ENCODE data around the gene CCDC85B.

The CCDC85B gene

GRCh38 chr11:65912845-65913244, 22.4 kb downstream of the CCDC85B start:
- peak in 1 of 2 donors; percentile 33 for ATAC-seq (replicated peaks)
- no peak for DNase-seq

DNA sequence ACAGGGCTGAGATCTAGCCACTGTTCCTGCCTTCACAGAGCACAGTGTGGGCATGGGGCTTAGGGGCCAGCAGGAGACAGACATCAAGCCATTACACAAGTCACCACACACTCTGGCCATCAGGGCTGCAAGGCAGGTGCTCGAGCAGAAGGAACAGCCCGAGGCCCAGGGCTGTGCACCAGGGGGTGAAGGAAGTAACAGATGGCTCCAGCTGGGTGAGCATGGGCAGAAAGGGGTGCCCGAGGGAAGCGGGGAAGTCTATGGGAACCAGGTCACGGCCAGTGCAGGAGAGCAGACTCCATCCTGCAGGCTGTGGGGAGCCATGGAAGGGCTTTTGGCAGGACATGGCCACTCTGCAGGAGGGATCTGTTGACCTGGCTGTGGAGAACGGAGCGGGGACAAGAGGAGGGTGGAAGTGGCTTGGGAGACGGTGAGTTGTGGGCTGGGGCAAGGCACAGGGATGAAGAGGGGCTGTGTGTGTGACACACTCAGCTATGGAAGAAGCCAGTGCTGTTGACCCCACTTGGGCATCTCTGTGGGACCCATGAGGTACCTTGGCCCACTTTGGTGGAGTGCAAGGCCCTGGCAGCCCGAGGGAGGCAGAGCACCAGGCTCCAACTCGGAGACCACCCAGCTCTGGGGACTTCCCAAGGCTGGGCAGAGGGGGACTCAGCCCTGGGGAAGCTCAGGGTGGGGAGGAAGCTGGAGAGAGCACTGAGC, 24.8 kb downstream of the CCDC85B start:
- peaks cover 48 to 60% of the 10 kb centered on the region in 2 donors for H3K4me1 Mint-ChIP-seq
- H3K4me3 Mint-ChIP-seq = peak overlapping the region; percentile 46 to 49
- H3K9me3 Mint-ChIP-seq = no peaks in the 10 kb centered on the region
- peaks cover 10 to 17% of the 10 kb centered on the region in 2 donors for H3K36me3 Mint-ChIP-seq
- ATAC-seq (replicated peaks) (no peak), DNase-seq (no peak)
- peak overlapping the region; percentile 76 for H3K27ac Mint-ChIP-seq
- peaks cover 4 to 10% of the 10 kb centered on the region in 2 donors for H3K27me3 Mint-ChIP-seq

More at GRCh38 chr11:65912845-65913244, 22.4 kb downstream of the CCDC85B start:
- H3K27me3 Mint-ChIP-seq = peaks cover 4 to 14% of the 10 kb centered on the region in 2 donors
- no peak overlapping the region for H3K27ac Mint-ChIP-seq
- peaks cover 43 to 53% of the 10 kb centered on the region in 2 donors for H3K4me1 Mint-ChIP-seq
- H3K9me3 Mint-ChIP-seq = no peaks in the 10 kb centered on the region
- H3K4me3 Mint-ChIP-seq = peak overlapping the region in 1 of 2 donors; percentile 11
- peaks cover 7 to 9% of the 10 kb centered on the region in 2 donors for H3K36me3 Mint-ChIP-seq

GRCh38 chr11:65915821-65916251, 25.4 kb downstream of the CCDC85B start:
- no peak for DNase-seq
- ATAC-seq (replicated peaks) = no peak
- Mint-ChIP-seq H3K9me3 (no peaks in the 10 kb centered on the region), H3K4me3 (peak overlapping the region in 1 of 2 donors; percentile 46), H3K4me1 (peaks cover 49 to 65% of the 10 kb centered on the region in 2 donors), H3K27me3 (peaks cover 4 to 10% of the 10 kb centered on the region in 2 donors), H3K36me3 (peaks cover 11 to 17% of the 10 kb centered on the region in 2 donors), H3K27ac (no peak overlapping the region)

DNA sequence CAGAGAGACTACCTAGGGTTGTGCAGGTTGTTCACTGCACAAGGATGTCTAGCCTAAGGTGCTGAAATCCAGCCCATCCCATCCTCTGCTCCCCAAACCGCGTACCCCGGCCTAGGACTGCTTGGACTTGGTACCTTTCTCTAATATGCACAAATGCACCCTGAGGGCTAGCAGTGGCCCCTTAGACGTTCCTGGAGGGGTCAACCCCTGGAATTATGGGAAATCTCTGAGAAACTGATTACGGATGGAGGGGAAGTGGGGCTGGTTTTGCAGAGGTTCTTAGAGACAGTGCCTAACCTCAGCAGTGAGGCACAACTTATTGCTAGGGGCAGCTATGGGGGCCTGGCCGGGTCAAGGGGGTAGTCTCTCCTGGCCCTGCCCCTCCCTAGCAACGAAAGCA, 25.9 kb downstream of the CCDC85B start:
- no peak for ATAC-seq (replicated peaks)
- H3K9me3 Mint-ChIP-seq = no peaks in the 10 kb centered on the region
- no peak for DNase-seq
- H3K27ac Mint-ChIP-seq = no peak overlapping the region
- peaks cover 49 to 66% of the 10 kb centered on the region in 2 donors for H3K4me1 Mint-ChIP-seq
- peak overlapping the region; percentile 73 to 78 for H3K4me3 Mint-ChIP-seq
- H3K27me3 Mint-ChIP-seq = peaks cover 4 to 5% of the 10 kb centered on the region in 2 donors
- peaks cover 11 to 17% of the 10 kb centered on the region in 2 donors for H3K36me3 Mint-ChIP-seq

DNA sequence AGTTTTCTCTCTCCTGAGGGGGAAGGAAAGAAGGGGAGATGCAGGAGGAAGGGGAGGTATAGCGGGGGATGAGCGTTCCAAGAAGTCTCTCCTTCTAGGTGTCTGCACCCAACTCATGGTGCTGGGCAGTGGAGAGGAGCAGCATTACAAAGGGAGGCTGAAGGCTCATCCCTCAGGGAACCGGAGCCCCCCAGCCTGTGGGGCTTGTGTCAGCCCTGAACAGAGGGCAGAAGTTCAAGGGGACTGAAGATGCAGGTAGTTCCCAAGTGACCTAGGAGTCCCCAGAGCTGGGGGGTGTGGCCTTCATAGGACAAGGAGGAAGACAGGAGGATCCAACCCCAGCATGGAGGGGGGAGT, 26.6 kb downstream of the CCDC85B start:
- ATAC-seq (replicated peaks) (no peak), DNase-seq (no peak)
- H3K9me3 Mint-ChIP-seq = no peaks in the 10 kb centered on the region
- peaks cover 16 to 22% of the 10 kb centered on the region in 2 donors for H3K36me3 Mint-ChIP-seq
- no peaks in the 10 kb centered on the region for H3K27me3 Mint-ChIP-seq
- H3K4me3 Mint-ChIP-seq = peak overlapping the region; percentile 73 to 78
- H3K4me1 Mint-ChIP-seq = peaks cover 44 to 66% of the 10 kb centered on the region in 2 donors
- H3K27ac Mint-ChIP-seq = peak overlapping the region; percentile 34

DNA sequence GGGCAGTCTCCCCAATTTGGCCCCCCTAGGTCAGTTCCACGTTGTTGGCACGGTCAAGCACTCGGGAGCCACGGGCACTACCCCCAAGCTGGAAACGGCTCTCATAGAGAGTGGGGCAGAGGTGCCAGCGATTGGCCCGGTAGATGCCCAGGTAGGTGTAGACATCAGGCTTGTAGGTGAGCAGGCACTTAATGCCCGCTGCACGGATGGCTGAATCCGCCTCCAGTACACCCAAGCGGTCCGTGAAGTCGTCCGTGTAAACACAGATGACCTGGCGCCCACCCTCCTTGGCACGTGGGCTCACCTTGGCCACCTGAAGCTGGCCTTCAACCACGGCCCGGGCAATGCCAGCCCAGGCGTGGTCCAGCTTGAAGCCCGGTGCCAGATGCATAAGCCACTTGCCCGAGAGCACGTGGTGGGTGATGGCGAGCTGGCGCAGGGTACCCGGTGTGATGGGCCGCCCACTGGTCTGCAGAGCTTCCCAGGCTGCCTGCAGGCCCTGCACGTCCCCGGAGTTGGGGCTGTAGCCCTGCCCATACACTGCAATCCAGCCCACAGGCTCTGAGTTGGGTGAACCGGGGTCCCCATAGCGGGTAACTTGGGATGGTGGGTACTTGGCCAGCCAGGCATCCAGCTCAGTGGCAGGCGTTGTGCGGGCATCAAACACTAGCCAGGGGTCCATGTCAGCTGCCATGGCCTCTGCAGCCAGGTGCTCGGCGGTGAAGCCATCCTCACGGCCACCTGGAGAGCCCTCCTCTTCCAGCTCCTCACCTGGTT, 27.1 kb downstream of the CCDC85B start:
- no peaks in the 10 kb centered on the region for H3K9me3 Mint-ChIP-seq
- peaks cover 44 to 66% of the 10 kb centered on the region in 2 donors for H3K4me1 Mint-ChIP-seq
- H3K27ac Mint-ChIP-seq = peak overlapping the region; percentile 93
- peaks cover 22 to 28% of the 10 kb centered on the region in 2 donors for H3K36me3 Mint-ChIP-seq
- peak overlapping the region; percentile 95 to 98 for H3K4me3 Mint-ChIP-seq
- H3K27me3 Mint-ChIP-seq = no peaks in the 10 kb centered on the region
- no peak for DNase-seq
- ATAC-seq (replicated peaks) = no peak

DNA sequence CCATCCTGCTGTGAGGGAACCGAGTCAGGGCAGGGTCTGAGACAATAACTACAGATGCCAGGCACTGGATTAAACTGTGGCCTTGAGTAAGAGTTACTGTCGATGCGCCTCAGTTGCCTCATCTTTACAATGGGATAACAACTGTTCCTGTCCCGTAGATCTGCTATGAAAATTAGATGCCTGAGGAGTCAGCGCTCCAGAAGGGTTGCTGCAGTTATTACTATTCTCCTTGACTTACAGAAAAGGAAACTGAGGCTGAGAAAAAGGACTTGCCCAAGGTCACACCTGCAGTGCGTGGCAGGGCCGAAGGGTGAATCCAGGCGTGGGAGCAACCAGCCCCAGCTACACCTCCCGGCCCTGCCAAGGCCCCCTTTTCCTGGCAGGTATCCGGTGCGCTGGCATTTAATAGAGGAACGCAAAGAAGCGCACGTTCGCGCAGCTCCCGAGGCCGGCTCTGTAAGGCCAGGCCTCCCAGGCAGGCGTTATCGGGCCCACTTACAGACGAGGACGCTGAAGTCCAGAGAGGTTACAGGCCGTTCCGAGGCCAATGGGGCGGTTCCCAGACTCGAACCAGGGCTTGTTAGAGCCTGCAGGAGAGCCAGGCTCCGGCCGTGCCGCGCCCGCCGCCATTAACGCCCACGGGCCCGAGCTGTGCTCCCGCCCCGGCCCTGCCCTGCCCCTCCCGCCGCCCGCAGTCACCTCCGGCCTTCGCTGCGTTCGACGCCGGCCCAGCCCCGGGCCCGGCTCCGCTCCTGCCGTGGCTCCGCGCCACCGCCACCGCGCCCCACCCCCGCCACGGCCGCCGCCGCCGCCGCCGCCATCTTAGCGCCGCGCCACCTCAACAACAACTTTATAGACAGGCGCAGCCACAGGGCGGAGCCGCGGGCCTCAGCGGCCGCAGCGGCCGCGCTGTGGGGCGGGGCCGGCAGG, 28.0 kb downstream of the CCDC85B start, which contains the start of gene C11orf68:
C11orf68 (minus strand) TSS at position 852 of the 930 bp plus-strand sequence; CDS start at position 821, 31 bp downstream.
- DNase-seq (no peak), ATAC-seq (replicated peaks) (peak; percentile 71 to 76)
- peak within 1 kb of the TSS; percentile 93 for H3K27ac Mint-ChIP-seq
- no peaks in the 10 kb centered on the region for H3K9me3 Mint-ChIP-seq
- peak within 1 kb of the TSS; percentile 95 to 98 for H3K4me3 Mint-ChIP-seq
- peaks cover 41 to 59% of the 10 kb centered on the region in 2 donors for H3K4me1 Mint-ChIP-seq
- peaks cover 27 to 32% of the 10 kb centered on the region in 2 donors for H3K36me3 Mint-ChIP-seq
- H3K27me3 Mint-ChIP-seq = no peaks in the 10 kb centered on the region

- Mint-ChIP-seq H3K9me3 (no peaks in the 10 kb centered on the region), H3K4me3 (peak within 1 kb of the TSS; percentile 95 to 98), H3K36me3 (peaks cover 28 to 33% of the 10 kb centered on the region in 2 donors), H3K27me3 (no peaks in the 10 kb centered on the region), H3K4me1 (peaks cover 41 to 59% of the 10 kb centered on the region in 2 donors), H3K27ac (peak within 1 kb of the TSS; percentile 93)
- ATAC-seq (replicated peaks) (peak; percentile 93), DNase-seq (peak; percentile 96)
Observed at GRCh38 chr11:65919141-65919572, 28.7 kb downstream of the CCDC85B start, which contains the start of gene DRAP1. Gene DRAP1, plus strand, starts transcription at chr11:65919426. Its CDS starts 76 bp downstream, at chr11:65919502.

- H3K36me3 Mint-ChIP-seq = peaks cover 30 to 35% of the 10 kb centered on the region in 2 donors
- no peaks in the 10 kb centered on the region for H3K27me3 Mint-ChIP-seq
- ATAC-seq (replicated peaks) (peak; percentile 48 to 51), DNase-seq (no peak)
- H3K27ac Mint-ChIP-seq = peak overlapping the region; percentile 93
- H3K4me3 Mint-ChIP-seq = peak overlapping the region; percentile 95 to 98
- H3K4me1 Mint-ChIP-seq = peaks cover 36 to 54% of the 10 kb centered on the region in 2 donors
- H3K9me3 Mint-ChIP-seq = no peaks in the 10 kb centered on the region
Observed at GRCh38 chr11:65919573-65920371, 29.3 kb downstream of the CCDC85B start.

DNA sequence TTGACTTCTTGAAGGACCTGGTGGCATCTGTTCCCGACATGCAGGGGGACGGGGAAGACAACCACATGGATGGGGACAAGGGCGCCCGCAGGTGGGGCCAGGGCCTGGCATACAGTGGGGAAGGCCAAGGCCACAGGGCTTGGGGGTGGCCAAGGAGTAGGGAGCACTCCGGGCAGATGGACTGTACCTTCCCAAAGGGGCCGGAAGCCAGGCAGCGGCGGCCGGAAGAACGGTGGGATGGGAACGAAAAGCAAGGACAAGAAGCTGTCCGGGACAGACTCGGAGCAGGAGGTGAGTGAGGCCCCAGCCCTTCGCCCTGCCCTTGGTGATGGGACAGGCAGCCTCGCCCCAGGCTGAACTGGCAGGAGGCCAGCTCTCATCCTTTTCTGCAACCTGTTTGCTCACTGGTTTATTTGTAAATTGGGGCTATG, 29.9 kb downstream of the CCDC85B start:
- Mint-ChIP-seq H3K36me3 (peaks cover 30 to 36% of the 10 kb centered on the region in 2 donors), H3K9me3 (no peaks in the 10 kb centered on the region), H3K27ac (peak overlapping the region; percentile 93), H3K27me3 (no peaks in the 10 kb centered on the region), H3K4me3 (peak overlapping the region; percentile 95 to 98), H3K4me1 (peaks cover 30 to 47% of the 10 kb centered on the region in 2 donors)
- ATAC-seq (replicated peaks) = no peak
- DNase-seq = no peak

DNA sequence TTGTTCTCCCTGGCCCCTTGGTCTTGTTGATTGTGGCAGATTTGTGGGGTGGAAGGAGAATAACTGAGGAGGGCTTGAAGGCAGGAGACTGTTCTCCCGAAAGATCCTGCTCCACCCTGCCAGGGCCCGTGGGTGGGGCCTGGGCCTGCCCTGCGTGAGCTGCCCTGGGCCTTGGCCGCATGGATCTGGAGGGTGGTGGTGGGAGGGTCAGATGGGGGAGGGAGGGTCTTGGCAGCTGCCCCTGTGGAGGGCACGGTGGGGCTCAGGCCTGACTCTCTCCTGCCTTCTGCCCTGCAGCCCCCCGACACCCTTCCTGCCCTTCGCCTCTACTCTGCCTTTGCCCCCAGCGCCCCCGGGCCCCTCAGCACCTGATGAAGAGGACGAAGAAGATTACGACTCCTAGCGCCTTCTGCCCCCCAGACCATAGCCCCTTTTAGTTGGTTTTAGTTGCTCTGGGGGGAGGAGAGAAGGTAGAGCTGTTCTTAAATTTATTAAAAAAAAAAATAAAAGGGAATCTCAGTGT, 30.6 kb downstream of the CCDC85B start:
- Mint-ChIP-seq H3K9me3 (no peaks in the 10 kb centered on the region), H3K4me1 (peaks cover 23 to 40% of the 10 kb centered on the region in 2 donors), H3K4me3 (peak overlapping the region in 1 of 2 donors; percentile 62), H3K27ac (no peak overlapping the region), H3K36me3 (peaks cover 30 to 36% of the 10 kb centered on the region in 2 donors), H3K27me3 (no peaks in the 10 kb centered on the region)
- no peak for ATAC-seq (replicated peaks)
- no peak for DNase-seq

DNA sequence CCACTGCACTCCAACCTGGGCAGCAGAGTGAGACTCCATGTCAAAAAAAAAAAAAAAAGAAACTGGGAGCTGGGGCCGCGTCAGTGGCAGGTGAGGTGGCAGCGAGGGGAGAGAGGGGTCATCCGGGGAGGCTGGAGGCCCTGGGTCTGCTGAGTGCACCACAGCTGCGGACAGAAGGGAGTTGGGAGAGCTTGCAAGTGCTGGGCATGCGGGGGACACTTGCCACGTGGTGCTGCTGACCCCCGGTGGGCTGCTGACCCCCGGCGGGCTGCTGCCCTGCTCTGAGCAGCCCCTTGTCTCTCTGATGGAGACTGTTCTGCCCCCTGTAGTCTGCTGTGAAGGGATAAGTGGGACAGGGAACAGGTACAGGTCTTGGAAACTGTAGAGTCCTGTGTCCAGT, 31.4 kb downstream of the CCDC85B start:
- peaks cover 26 to 34% of the 10 kb centered on the region in 2 donors for H3K36me3 Mint-ChIP-seq
- H3K27ac Mint-ChIP-seq = peak overlapping the region; percentile 42
- H3K4me1 Mint-ChIP-seq = peaks cover 15 to 33% of the 10 kb centered on the region in 2 donors
- no peaks in the 10 kb centered on the region for H3K9me3 Mint-ChIP-seq
- ATAC-seq (replicated peaks) = no peak
- no peaks in the 10 kb centered on the region for H3K27me3 Mint-ChIP-seq
- DNase-seq = no peak
- no peak overlapping the region for H3K4me3 Mint-ChIP-seq
